ENCODE data around the gene EED. TPM values are rescaled to one million over a fixed set of nuclear protein-coding genes. Genes with fewer than 3 reads are reported as not detected.
A peak's percentile ranks its signal among the peaks of the same experiment; 100 is the strongest.

The EED gene
- total and polyA plus RNA-seq, 9 of the 15 experiments (the other 6 are each of a cell fraction or from before 2014, with no cell fraction given) = 33.0 to 110 (median 55.1) TPM

DNA sequence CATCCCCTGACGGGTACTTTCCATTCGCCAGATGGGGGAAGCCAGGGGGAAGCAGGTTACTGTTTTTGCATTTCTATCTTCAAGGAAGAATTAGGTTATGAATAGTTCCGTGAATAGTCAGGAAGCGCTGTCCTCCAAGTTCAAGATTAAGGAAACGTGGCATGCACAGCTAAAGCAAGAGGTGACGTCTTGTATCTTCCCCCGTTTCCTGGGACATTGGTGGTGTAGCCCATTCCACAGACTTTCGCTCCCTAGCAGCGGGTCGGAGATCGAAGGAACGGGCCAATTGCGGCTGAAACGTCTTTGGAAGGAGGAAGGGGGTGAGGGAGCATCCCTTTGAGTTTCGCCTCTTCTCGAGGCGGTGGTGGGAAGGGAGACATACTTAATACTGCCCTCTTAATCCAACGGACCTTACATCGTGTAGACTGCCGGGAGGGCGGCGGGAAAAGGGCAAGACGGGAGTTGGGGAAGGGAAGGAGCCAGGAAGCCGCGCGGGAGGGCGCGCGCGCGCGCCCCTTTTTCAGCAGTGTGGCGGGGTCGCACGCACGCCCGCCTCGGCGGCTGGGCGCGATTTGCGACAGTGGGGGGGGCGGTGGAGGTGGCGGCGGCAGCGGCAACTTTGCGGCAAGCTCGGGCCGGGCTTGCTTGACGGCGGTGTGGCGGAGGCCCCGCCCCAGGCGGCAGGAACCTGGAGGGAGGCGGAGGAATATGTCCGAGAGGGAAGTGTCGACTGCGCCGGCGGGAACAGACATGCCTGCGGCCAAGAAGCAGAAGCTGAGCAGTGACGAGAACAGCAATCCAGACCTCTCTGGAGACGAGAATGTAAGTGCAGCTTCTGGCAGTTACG lies at the start of gene EED (continued):
- TF ChIP-seq JUND (IDR thresholded peaks at IDR 0.05; ENCODE audit: borderline replicate concordance, low read depth, low read length) (peak; percentile 98), JUND (tag; IDR thresholded peaks at IDR 0.05; ENCODE audit: borderline replicate concordance, low read depth, low read length) (peak; percentile 9; the same call in 2 of the 3 replicates), SREBF1 (IDR thresholded peaks at IDR 0.05; ENCODE audit: borderline replicate concordance, low read depth, low read length) (peak; percentile 92), BCOR (IDR thresholded peaks at IDR 0.05) (peak; percentile 81; the same call in 1 of the 2 replicates), SMAD4 (CRISPR knock-in tag; conservative IDR thresholded peaks at IDR 0.05) (peak; percentile 71; the same call in 1 of the 2 replicates), TCF7L2 (IDR thresholded peaks at IDR 0.05; ENCODE audit: low read depth, low read length) (peak; percentile 98), KDM2B (CRISPR knock-in tag; IDR thresholded peaks at IDR 0.05) (no peak; the same call in 1 of the 2 replicates), E2F1 (CRISPR knock-in tag; IDR thresholded peaks at IDR 0.05) (0 out of 2 replicates have a peak, but pooled peaks have one; percentile 13), ZNF197 (CRISPR knock-in tag; IDR thresholded peaks at IDR 0.05; ENCODE audit: low read depth) (no peak), MAFK (IDR thresholded peaks at IDR 0.05; ENCODE audit: low read length) (no peak), ID3 (CRISPR knock-in tag; IDR thresholded peaks at IDR 0.05) (no peak), ID3 (tag; IDR thresholded peaks at IDR 0.05) (peak; percentile 70), NBN (IDR thresholded peaks at IDR 0.05; ENCODE audit: low read depth) (peak; percentile 42; the same call in 1 of the 2 replicates), MXI1 (IDR thresholded peaks at IDR 0.05; ENCODE audit: low read depth, low read length) (0 out of 2 replicates have a peak, but pooled peaks have one; percentile 34), GABPB1 (CRISPR knock-in tag; IDR thresholded peaks at IDR 0.05) (peak; percentile 83)
- TF ChIP-seq, protein P1, sequence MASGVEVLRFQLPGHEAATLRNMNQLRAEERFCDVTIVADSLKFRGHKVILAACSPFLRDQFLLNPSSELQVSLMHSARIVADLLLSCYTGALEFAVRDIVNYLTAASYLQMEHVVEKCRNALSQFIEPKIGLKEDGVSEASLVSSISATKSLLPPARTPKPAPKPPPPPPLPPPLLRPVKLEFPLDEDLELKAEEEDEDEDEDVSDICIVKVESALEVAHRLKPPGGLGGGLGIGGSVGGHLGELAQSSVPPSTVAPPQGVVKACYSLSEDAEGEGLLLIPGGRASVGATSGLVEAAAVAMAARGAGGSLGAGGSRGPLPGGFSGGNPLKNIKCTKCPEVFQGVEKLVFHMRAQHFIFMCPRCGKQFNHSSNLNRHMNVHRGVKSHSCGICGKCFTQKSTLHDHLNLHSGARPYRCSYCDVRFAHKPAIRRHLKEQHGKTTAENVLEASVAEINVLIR (CRISPR knock-in tag; IDR thresholded peaks at IDR 0.05) = 0 out of 2 replicates have a peak, but pooled peaks have one; percentile 46
- TF ChIP-seq, protein P2, sequence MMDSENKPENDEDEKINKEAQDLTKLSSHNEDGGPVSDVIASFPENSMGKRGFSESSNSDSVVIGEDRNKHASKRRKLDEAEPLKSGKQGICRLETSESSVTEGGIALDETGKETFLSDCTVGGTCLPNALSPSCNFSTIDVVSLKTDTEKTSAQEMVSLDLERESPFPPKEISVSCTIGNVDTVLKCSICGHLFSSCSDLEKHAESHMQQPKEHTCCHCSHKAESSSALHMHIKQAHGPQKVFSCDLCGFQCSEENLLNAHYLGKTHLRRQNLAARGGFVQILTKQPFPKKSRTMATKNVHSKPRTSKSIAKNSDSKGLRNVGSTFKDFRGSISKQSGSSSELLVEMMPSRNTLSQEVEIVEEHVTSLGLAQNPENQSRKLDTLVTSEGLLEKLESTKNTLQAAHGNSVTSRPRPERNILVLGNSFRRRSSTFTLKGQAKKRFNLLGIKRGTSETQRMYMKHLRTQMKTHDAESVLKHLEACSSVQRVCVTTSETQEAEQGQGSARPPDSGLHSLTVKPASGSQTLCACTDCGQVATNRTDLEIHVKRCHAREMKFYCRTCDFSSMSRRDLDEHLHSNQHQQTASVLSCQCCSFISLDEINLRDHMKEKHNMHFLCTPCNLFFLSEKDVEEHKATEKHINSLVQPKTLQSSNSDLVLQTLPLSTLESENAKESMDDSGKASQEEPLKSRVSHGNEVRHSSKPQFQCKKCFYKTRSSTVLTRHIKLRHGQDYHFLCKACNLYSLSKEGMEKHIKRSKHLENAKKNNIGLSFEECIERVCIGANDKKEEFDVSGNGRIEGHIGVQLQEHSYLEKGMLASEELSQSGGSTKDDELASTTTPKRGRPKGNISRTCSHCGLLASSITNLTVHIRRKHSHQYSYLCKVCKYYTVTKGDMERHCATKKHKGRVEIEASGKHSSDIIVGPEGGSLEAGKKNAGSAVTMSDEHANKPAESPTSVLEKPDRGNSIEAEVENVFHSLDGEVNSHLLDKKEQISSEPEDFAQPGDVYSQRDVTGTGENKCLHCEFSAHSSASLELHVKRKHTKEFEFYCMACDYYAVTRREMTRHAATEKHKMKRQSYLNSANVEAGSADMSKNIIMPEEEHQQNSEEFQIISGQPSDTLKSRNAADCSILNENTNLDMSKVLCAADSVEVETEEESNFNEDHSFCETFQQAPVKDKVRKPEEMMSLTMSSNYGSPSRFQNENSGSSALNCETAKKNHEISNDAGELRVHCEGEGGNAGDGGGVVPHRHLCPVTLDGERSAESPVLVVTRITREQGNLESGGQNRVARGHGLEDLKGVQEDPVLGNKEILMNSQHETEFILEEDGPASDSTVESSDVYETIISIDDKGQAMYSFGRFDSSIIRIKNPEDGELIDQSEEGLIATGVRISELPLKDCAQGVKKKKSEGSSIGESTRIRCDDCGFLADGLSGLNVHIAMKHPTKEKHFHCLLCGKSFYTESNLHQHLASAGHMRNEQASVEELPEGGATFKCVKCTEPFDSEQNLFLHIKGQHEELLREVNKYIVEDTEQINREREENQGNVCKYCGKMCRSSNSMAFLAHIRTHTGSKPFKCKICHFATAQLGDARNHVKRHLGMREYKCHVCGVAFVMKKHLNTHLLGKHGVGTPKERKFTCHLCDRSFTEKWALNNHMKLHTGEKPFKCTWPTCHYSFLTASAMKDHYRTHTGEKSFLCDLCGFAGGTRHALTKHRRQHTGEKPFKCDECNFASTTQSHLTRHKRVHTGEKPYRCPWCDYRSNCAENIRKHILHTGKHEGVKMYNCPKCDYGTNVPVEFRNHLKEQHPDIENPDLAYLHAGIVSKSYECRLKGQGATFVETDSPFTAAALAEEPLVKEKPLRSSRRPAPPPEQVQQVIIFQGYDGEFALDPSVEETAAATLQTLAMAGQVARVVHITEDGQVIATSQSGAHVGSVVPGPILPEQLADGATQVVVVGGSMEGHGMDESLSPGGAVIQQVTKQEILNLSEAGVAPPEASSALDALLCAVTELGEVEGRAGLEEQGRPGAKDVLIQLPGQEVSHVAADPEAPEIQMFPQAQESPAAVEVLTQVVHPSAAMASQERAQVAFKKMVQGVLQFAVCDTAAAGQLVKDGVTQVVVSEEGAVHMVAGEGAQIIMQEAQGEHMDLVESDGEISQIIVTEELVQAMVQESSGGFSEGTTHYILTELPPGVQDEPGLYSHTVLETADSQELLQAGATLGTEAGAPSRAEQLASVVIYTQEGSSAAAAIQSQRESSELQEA (IDR thresholded peaks at IDR 0.05; ENCODE audit: low read depth) = no peak
